CMK (cell line): ENCODE data around the gene ZNF556.
"Not testable (repeated sequence)": the region's sequence is repeated elsewhere in the genome, so short reads cannot be mapped to it uniquely, and the experiment has no call there.

ENCODE experiments used
- DNase-seq: peaks from one replicate; pipeline ENCODE4 v3.0.0-alpha.2; 2010; ENCODE audit warnings: low read depth

ZNF556 gene

GRCh38 chr19:2853015-2853606, 14.0 kb upstream of the ZNF556 start:
- DNase-seq, result no peak

- no peak for DNase-seq
Observed at GRCh38 chr19:2854849-2855248, 12.3 kb upstream of the ZNF556 start.

GRCh38 chr19:2856457-2857050, 10.6 kb upstream of the ZNF556 start:
- DNase-seq, result no peak

GRCh38 chr19:2858864-2859263, 8.3 kb upstream of the ZNF556 start:
- DNase-seq, result no peak

GRCh38 chr19:2863816-2864215, 3.3 kb upstream of the ZNF556 start:
- DNase-seq, result no peak

- no peak for DNase-seq
Observed at GRCh38 chr19:2865334-2866100, 1.6 kb upstream of the ZNF556 start.

- no peak for DNase-seq
Observed at GRCh38 chr19:2866495-2867024, 575 bp upstream of the ZNF556 start.

- DNase-seq, result no peak
Observed at GRCh38 chr19:2869618-2870017, 2.5 kb downstream of the ZNF556 start.

GRCh38 chr19:2872175-2872574, 5.0 kb downstream of the ZNF556 start:
- DNase-seq, result not testable (repeated sequence)

- no peak for DNase-seq
Observed at GRCh38 chr19:2877398-2878331, 10.5 kb downstream of the ZNF556 start.

- DNase-seq, result no peak
Observed at GRCh38 chr19:2883686-2884439, 16.7 kb downstream of the ZNF556 start.

GRCh38 chr19:2885736-2886135, 18.6 kb downstream of the ZNF556 start:
- no peak for DNase-seq

- DNase-seq, result no peak
Observed at GRCh38 chr19:2887391-2887914, 20.3 kb downstream of the ZNF556 start.

- no peak for DNase-seq
Observed at GRCh38 chr19:2888731-2889224, 21.6 kb downstream of the ZNF556 start.

GRCh38 chr19:2890531-2890930, 23.4 kb downstream of the ZNF556 start:
- DNase-seq, result not testable (repeated sequence)

GRCh38 chr19:2896694-2897093, 29.6 kb downstream of the ZNF556 start:
- DNase-seq, result no peak

- peak; percentile 98 for DNase-seq
Observed at GRCh38 chr19:2900296-2901252, 33.4 kb downstream of the ZNF556 start, which contains the start of gene ZNF57. Gene ZNF57 (plus strand): TSS chr19:2900928. CDS start chr19:2901046, 118 bp downstream.

GRCh38 chr19:2902590-2903218, 35.6 kb downstream of the ZNF556 start:
- DNase-seq, result no peak

- not testable (repeated sequence) for DNase-seq
Observed at GRCh38 chr19:2903326-2903725, 36.2 kb downstream of the ZNF556 start.
